Ishikawa (cell line): ENCODE data around the gene PTPRN2.

Source experiments
- CEBPB ChIP-seq: IDR thresholded peaks from 2 replicates; pipeline ENCODE4 v1.6.1; 2012
- CREB1 ChIP-seq: IDR thresholded peaks from 2 replicates; pipeline ENCODE4 v1.6.1; 2012; ENCODE audit warnings: low read depth
- EGR1 ChIP-seq: IDR thresholded peaks from 2 replicates; pipeline ENCODE4 v1.6.1; 2012
- EP300 ChIP-seq: IDR thresholded peaks from 2 replicates; pipeline ENCODE4 v1.6.1; 2012; ENCODE audit warnings: borderline replicate concordance
- FOXM1 ChIP-seq: IDR thresholded peaks from 2 replicates; pipeline ENCODE4 v1.6.1; 2012; ENCODE audit warnings: low read depth, borderline replicate concordance
- MAX ChIP-seq: IDR thresholded peaks from 2 replicates; pipeline ENCODE4 v1.6.1; 2012
- NFIC ChIP-seq: IDR thresholded peaks from 2 replicates; pipeline ENCODE4 v1.6.1; 2012
- RAD21 ChIP-seq: IDR thresholded peaks from 2 replicates; pipeline ENCODE4 v1.6.1; 2012; ENCODE audit warnings: low read depth
- REST ChIP-seq: IDR thresholded peaks from 2 replicates; pipeline ENCODE4 v1.6.1; 2012; ENCODE audit warnings: low read depth, mild to moderate bottlenecking
- TAF1 ChIP-seq: IDR thresholded peaks from 2 replicates; pipeline ENCODE4 v1.6.1; 2012; ENCODE audit warnings: low read depth, mild to moderate bottlenecking
- TCF12 ChIP-seq: IDR thresholded peaks from 2 replicates; pipeline ENCODE4 v1.6.1; 2012; ENCODE audit warnings: low read depth
- TEAD4 ChIP-seq: IDR thresholded peaks from 2 replicates; pipeline ENCODE4 v1.6.1; 2012
- USF1 ChIP-seq: IDR thresholded peaks from 2 replicates; pipeline ENCODE4 v1.6.1; 2012
- YY1 ChIP-seq: IDR thresholded peaks from 2 replicates; pipeline ENCODE4 v1.6.1; 2012; ENCODE audit warnings: low read depth
- ZBTB7A ChIP-seq: IDR thresholded peaks from 2 replicates; pipeline ENCODE4 v1.6.1; 2012; ENCODE audit warnings: low read depth

Gene PTPRN2

GRCh38 chr7:158468181-158468580 lies 119.4 kb downstream of the PTPRN2 start:
- TF ChIP-seq ZBTB7A (no peak), MAX (no peak), TCF12 (no peak), CEBPB (no peak), TEAD4 (no peak), EP300 (no peak), REST (no peak), RAD21 (no peak), YY1 (no peak), USF1 (no peak)

GRCh38 chr7:158467562-158467961 lies 120.1 kb downstream of the PTPRN2 start:
- TF ChIP-seq TEAD4 (no peak), MAX (no peak), TAF1 (no peak), CEBPB (no peak), EP300 (no peak), REST (no peak), FOXM1 (no peak), NFIC (no peak), USF1 (no peak), ZBTB7A (no peak), TCF12 (no peak), RAD21 (no peak)

- no peak for TF ChIP-seq NFIC
- no peak for TF ChIP-seq CEBPB
- TF ChIP-seq USF1, result no peak
- no peak for TF ChIP-seq TAF1
- no peak for TF ChIP-seq YY1
- no peak for TF ChIP-seq FOXM1
- no peak for TF ChIP-seq TEAD4
- no peak for TF ChIP-seq EP300
- no peak for TF ChIP-seq CREB1
- TF ChIP-seq RAD21, result no peak
- TF ChIP-seq ZBTB7A, result no peak
- TF ChIP-seq TCF12, result no peak
- TF ChIP-seq MAX, result no peak
- TF ChIP-seq REST, result no peak
- no peak for TF ChIP-seq EGR1
Observed at GRCh38 chr7:158463317-158463716, 124.3 kb downstream of the PTPRN2 start.

GRCh38 chr7:158461824-158462223 lies 125.8 kb downstream of the PTPRN2 start:
- TF ChIP-seq FOXM1 (no peak), TEAD4 (no peak), YY1 (no peak), TCF12 (no peak), ZBTB7A (no peak)

- TF ChIP-seq MAX (no peak), EP300 (no peak), CREB1 (no peak), NFIC (no peak), ZBTB7A (no peak), REST (no peak), TAF1 (no peak), RAD21 (no peak), EGR1 (no peak), USF1 (no peak), FOXM1 (no peak), TCF12 (no peak)
Observed at GRCh38 chr7:158460665-158461064, 127.0 kb downstream of the PTPRN2 start.
